H9 (cell line): ENCODE measurements around the gene NDUFAB1. TPM values are rescaled to one million over a fixed set of nuclear protein-coding genes. Genes with fewer than 3 reads are reported as not detected.

Experiments
- DNase-seq: peaks from one replicate; pipeline ENCODE4 v3.0.0-alpha.2; 2017
- H2AFZ ChIP-seq: one replicate; pipeline ENCODE4 v1.6.1; 2013; ENCODE audit warnings: mild to moderate bottlenecking, low read length, control low read depth, moderate library complexity
- H2AK5ac ChIP-seq: 2 replicates; pipeline ENCODE4 v1.6.1; 2013; ENCODE audit warnings: low read length, control low read depth, mixed read lengths; ENCODE audit not compliant: insufficient read length
- H2BK120ac ChIP-seq: one replicate; pipeline ENCODE4 v1.6.1; 2013; ENCODE audit warnings: low read depth, mild to moderate bottlenecking, low read length, control low read depth, inconsistent platforms; ENCODE audit not compliant: poor library complexity, severe bottlenecking
- H2BK12ac ChIP-seq: 2 replicates; pipeline ENCODE4 v1.6.1; 2013; ENCODE audit warnings: low read length, control low read depth, mixed read lengths, low read depth; ENCODE audit not compliant: insufficient read length
- H2BK15ac ChIP-seq: 2 replicates; pipeline ENCODE4 v1.6.1; 2013; ENCODE audit warnings: low read depth, low read length, control low read depth
- H2BK20ac ChIP-seq: one replicate; pipeline ENCODE4 v1.6.1; 2013; ENCODE audit warnings: low read depth, mild to moderate bottlenecking, low read length, control low read depth, inconsistent platforms; ENCODE audit not compliant: poor library complexity, severe bottlenecking
- H2BK5ac ChIP-seq: 2 replicates; pipeline ENCODE4 v1.6.1; 2013; ENCODE audit warnings: low read length, control low read depth, mixed read lengths; ENCODE audit not compliant: insufficient read length
- H3K14ac ChIP-seq: 2 replicates; pipeline ENCODE4 v1.6.1; 2013; ENCODE audit warnings: low read length, control low read depth; ENCODE audit not compliant: insufficient read depth
- H3K18ac ChIP-seq: 2 replicates; pipeline ENCODE4 v1.6.1; 2013; ENCODE audit warnings: low read depth, mild to moderate bottlenecking, mixed read lengths, low read length, control low read depth; ENCODE audit not compliant: insufficient read length
- H3K23ac ChIP-seq: 2 replicates; pipeline ENCODE4 v1.6.1; 2013; ENCODE audit warnings: low read length, control low read depth, mixed read lengths, low read depth; ENCODE audit not compliant: insufficient read length
- H3K23me2 ChIP-seq: 2 replicates; pipeline ENCODE4 v1.6.1; 2013; ENCODE audit warnings: low read depth, mild to moderate bottlenecking, mixed read lengths, low read length, control low read depth; ENCODE audit not compliant: insufficient read length, poor library complexity, severe bottlenecking
- H3K27ac ChIP-seq: 2 replicates; pipeline ENCODE4 v1.5.1; 2013; ENCODE audit warnings: low read length, control low read depth, mixed read lengths, low read depth; ENCODE audit not compliant: insufficient read length
- H3K27me3 ChIP-seq: 2 replicates; pipeline ENCODE4 v1.6.1; 2013; ENCODE audit warnings: low read length, control low read depth, inconsistent platforms; ENCODE audit not compliant: insufficient read depth
- H3K4ac ChIP-seq: 2 replicates; pipeline ENCODE4 v1.6.1; 2013; ENCODE audit warnings: low read depth, mild to moderate bottlenecking, control low read depth, inconsistent platforms, low read length, moderate library complexity
- H3K4me1 ChIP-seq: 2 replicates; pipeline ENCODE4 v1.6.1; 2013; ENCODE audit warnings: low read length, control low read depth, inconsistent platforms; ENCODE audit not compliant: insufficient read depth
- H3K4me2 ChIP-seq: 2 replicates; pipeline ENCODE4 v1.6.1; 2013; ENCODE audit warnings: low read length, control low read depth, mixed read lengths; ENCODE audit not compliant: insufficient read length, insufficient read depth
- H3K56ac ChIP-seq: 2 replicates; pipeline ENCODE4 v1.6.1; 2013; ENCODE audit warnings: low read depth, mild to moderate bottlenecking, mixed read lengths, low read length, control low read depth; ENCODE audit not compliant: insufficient read length
- H3K79me1 ChIP-seq: 2 replicates; pipeline ENCODE4 v1.6.1; 2013; ENCODE audit warnings: low read depth, mild to moderate bottlenecking, moderate library complexity, low read length, control low read depth, inconsistent platforms; ENCODE audit not compliant: insufficient read depth, poor library complexity, severe bottlenecking
- H3K79me2 ChIP-seq: 2 replicates; pipeline ENCODE4 v1.6.1; 2013; ENCODE audit warnings: low read length, control low read depth, inconsistent platforms; ENCODE audit not compliant: insufficient read depth
- H3K9ac ChIP-seq: 2 replicates; pipeline ENCODE4 v1.6.1; 2013; ENCODE audit warnings: low read length, control low read depth, mixed read lengths; ENCODE audit not compliant: insufficient read length; ENCODE audit errors: extremely low read depth
- H3K9me3 ChIP-seq: one replicate; pipeline ENCODE4 v1.6.1; 2013; ENCODE audit warnings: low read depth, low read length, inconsistent platforms; ENCODE audit not compliant: control insufficient read depth
- H3T11ph ChIP-seq: one replicate; pipeline ENCODE4 v1.6.1; 2013; ENCODE audit warnings: mild to moderate bottlenecking, low read length, control low read depth, inconsistent platforms
- H4K20me1 ChIP-seq: one replicate; pipeline ENCODE4 v1.6.1; 2013; ENCODE audit not compliant: control insufficient read depth, insufficient read length, insufficient read depth
- H4K5ac ChIP-seq: 2 replicates; pipeline ENCODE4 v1.6.1; 2013; ENCODE audit warnings: low read depth, mild to moderate bottlenecking, mixed read lengths, low read length, control low read depth; ENCODE audit not compliant: insufficient read length
- H4K8ac ChIP-seq: replicated peaks from 2 replicates; pipeline ENCODE4 v1.6.1; 2013; ENCODE audit warnings: low read length, control low read depth, mixed read lengths, low read depth; ENCODE audit not compliant: insufficient read length
- H4K91ac ChIP-seq: 2 replicates; pipeline ENCODE4 v1.6.1; 2013; ENCODE audit warnings: low read depth, mild to moderate bottlenecking, moderate library complexity, mixed read lengths, low read length, control low read depth; ENCODE audit not compliant: insufficient read length
- H3K27ac Mint-ChIP-seq, 3 experiments: 2 replicates in 2 of 3; 3 replicates in 1 of 3; pipeline ENCODE4 v1.8.0; 2020 to 2021; ENCODE audit warnings: mixed read lengths in 3 of 3, mild to moderate bottlenecking in 1 of 3, moderate library complexity in 1 of 3
- H3K27me3 Mint-ChIP-seq: 2 replicates; pipeline ENCODE4 v1.8.0; 2021; ENCODE audit warnings: low read depth, mild to moderate bottlenecking, moderate library complexity, mixed read lengths
- H3K36me3 Mint-ChIP-seq, 3 experiments: 2 replicates in 2 of 3; 3 replicates in 1 of 3; pipeline ENCODE4 v1.8.0; 2020 to 2021; ENCODE audit warnings: low read depth in 3 of 3, mixed read lengths in 3 of 3; ENCODE audit not compliant: insufficient read depth in 1 of 3
- H3K4me1 Mint-ChIP-seq, 2 experiments: 2 replicates each; pipeline ENCODE4 v1.8.0; 2020; ENCODE audit warnings: mixed read lengths in 2 of 2
- H3K4me3 Mint-ChIP-seq, 2 experiments: 2 replicates in 1 of 2; 3 replicates in 1 of 2; pipeline ENCODE4 v1.8.0; 2020 to 2021; ENCODE audit warnings: mild to moderate bottlenecking in 2 of 2, mixed read lengths in 2 of 2, moderate library complexity in 1 of 2
- H3K9me3 Mint-ChIP-seq, 2 experiments: 2 replicates in 1 of 2; 3 replicates in 1 of 2; pipeline ENCODE4 v1.8.0; 2020; ENCODE audit warnings: mild to moderate bottlenecking in 2 of 2, mixed read lengths in 2 of 2, moderate library complexity in 1 of 2
- WGBS: extraction: QIAGEN DNeasy Blood & Tissue Kit; methylation state at CpG from one replicate; pipeline ENCODE4 v1.1.7; 2013; ENCODE audit warnings: missing lambda C conversion rate, low lambda C conversion rate, mixed read lengths; ENCODE audit not compliant: insufficient read length; ENCODE audit errors: extremely low coverage; 5-methylcytosine and 5-hydroxymethylcytosine counted together
- total RNA-seq: library from RNA; stranded (reverse); gene quantifications from 2 replicates; pipeline ENCODE4 v1.2.1, GENCODE V29; 2021
- TF ChIP-seq, protein P1 (sequence below): fragments of 200-600 bp; sonication (generic); conservative IDR thresholded peaks from 3 replicates; pipeline ENCODE4 v1.8.0; 2021; ENCODE audit warnings: antibody characterized with exemption, mild to moderate bottlenecking

NDUFAB1 gene
- total RNA-seq, 1 experiment from 2014 or later, result 192 TPM

DNA sequence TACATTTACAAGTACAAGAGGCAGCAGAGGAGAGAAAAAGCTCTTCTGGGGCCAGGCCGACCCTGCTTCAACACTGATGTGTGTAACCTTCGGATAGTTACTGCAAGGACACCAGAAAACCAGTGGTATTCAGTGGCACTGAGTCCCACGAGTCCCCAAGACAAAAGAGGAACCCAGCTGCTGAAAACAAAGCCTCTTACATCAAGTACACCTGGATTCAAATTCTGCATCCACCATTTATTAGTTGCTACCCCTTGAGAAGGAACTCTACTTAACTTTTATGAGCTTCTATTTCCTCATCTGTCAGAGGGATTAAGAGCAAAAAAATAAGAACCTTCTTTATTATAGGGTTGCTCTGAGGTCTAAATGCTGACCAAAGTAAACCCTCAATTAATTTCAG is 41.6 kb downstream of the NDUFAB1 start:
- no peak overlapping the region for H2BK15ac ChIP-seq
- H2BK20ac ChIP-seq, result no peak overlapping the region
- H3K36me3 Mint-ChIP-seq, result peaks cover 18 to 57% (median 39%) of the 10 kb centered on the region in 3 experiments; a peak in 6 of 7 replicates
- H2BK120ac ChIP-seq, result no peak overlapping the region
- H4K8ac ChIP-seq, result no peak overlapping the region
- H3K27me3 ChIP-seq, result no peaks in the 10 kb centered on the region
- H3K79me1 ChIP-seq, result no peaks in the 10 kb centered on the region
- no peaks in the 10 kb centered on the region for H3K27me3 Mint-ChIP-seq
- peaks cover 10% of the 10 kb centered on the region; the same call in 1 of the 2 replicates for H3K79me2 ChIP-seq
- no peak for DNase-seq
- H3K23ac ChIP-seq, result no peak overlapping the region
- no peak overlapping the region for H3K27ac ChIP-seq
- H3K4me1 Mint-ChIP-seq, result peaks cover 6 to 9% of the 10 kb centered on the region in 2 experiments; a peak in 3 of 4 replicates
- H3K9me3 ChIP-seq, result no peaks in the 10 kb centered on the region
- TF ChIP-seq, protein P1, sequence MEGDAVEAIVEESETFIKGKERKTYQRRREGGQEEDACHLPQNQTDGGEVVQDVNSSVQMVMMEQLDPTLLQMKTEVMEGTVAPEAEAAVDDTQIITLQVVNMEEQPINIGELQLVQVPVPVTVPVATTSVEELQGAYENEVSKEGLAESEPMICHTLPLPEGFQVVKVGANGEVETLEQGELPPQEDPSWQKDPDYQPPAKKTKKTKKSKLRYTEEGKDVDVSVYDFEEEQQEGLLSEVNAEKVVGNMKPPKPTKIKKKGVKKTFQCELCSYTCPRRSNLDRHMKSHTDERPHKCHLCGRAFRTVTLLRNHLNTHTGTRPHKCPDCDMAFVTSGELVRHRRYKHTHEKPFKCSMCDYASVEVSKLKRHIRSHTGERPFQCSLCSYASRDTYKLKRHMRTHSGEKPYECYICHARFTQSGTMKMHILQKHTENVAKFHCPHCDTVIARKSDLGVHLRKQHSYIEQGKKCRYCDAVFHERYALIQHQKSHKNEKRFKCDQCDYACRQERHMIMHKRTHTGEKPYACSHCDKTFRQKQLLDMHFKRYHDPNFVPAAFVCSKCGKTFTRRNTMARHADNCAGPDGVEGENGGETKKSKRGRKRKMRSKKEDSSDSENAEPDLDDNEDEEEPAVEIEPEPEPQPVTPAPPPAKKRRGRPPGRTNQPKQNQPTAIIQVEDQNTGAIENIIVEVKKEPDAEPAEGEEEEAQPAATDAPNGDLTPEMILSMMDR, result no peak
- no peak overlapping the region for H2BK12ac ChIP-seq
- no peak overlapping the region for H4K5ac ChIP-seq
- H3K23me2 ChIP-seq, result peaks cover 6% of the 10 kb centered on the region
- no peak overlapping the region for H3T11ph ChIP-seq
- H2AFZ ChIP-seq, result no peak overlapping the region
- no peak overlapping the region for H3K56ac ChIP-seq
- no peak overlapping the region for H4K91ac ChIP-seq
- H2BK5ac ChIP-seq, result no peak overlapping the region
- H3K4me3 Mint-ChIP-seq, result no peak overlapping the region
- WGBS, result no CpG with 5 or more reads among the region's 3 CpGs
- peak overlapping the region in 2 of 3 experiments; percentile 35 to 78; a peak in 2 of 7 replicates for H3K27ac Mint-ChIP-seq
- no peaks in the 10 kb centered on the region; the same call in 1 of the 2 replicates for H3K4me1 ChIP-seq
- no peak overlapping the region for H3K18ac ChIP-seq
- H2AK5ac ChIP-seq, result no peak overlapping the region
- no peak overlapping the region for H3K9ac ChIP-seq
- no peak overlapping the region for H3K14ac ChIP-seq
- H3K4me2 ChIP-seq, result no peak overlapping the region
- H4K20me1 ChIP-seq, result no peaks in the 10 kb centered on the region
- no peaks in the 10 kb centered on the region for H3K9me3 Mint-ChIP-seq
- no peak overlapping the region for H3K4ac ChIP-seq
